ENCODE data around the gene CACNA1C.

GRCh38 chr12:2582631-2583030, 529.8 kb downstream of the CACNA1C start:
- TF ChIP-seq, protein P1, sequence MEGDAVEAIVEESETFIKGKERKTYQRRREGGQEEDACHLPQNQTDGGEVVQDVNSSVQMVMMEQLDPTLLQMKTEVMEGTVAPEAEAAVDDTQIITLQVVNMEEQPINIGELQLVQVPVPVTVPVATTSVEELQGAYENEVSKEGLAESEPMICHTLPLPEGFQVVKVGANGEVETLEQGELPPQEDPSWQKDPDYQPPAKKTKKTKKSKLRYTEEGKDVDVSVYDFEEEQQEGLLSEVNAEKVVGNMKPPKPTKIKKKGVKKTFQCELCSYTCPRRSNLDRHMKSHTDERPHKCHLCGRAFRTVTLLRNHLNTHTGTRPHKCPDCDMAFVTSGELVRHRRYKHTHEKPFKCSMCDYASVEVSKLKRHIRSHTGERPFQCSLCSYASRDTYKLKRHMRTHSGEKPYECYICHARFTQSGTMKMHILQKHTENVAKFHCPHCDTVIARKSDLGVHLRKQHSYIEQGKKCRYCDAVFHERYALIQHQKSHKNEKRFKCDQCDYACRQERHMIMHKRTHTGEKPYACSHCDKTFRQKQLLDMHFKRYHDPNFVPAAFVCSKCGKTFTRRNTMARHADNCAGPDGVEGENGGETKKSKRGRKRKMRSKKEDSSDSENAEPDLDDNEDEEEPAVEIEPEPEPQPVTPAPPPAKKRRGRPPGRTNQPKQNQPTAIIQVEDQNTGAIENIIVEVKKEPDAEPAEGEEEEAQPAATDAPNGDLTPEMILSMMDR (conservative IDR thresholded peaks at IDR 0.05; ENCODE audit: low read depth, low read length) = no peak
- TF ChIP-seq RFX5 (IDR thresholded peaks at IDR 0.05; ENCODE audit: low read depth, low read length) (no peak), POLR2A (IDR thresholded peaks at IDR 0.05; ENCODE audit: low read depth, low read length) (no peak), RAD21 (IDR thresholded peaks at IDR 0.05; ENCODE audit: low read length) (no peak), MAZ (IDR thresholded peaks at IDR 0.05; ENCODE audit: borderline replicate concordance, low read depth, low read length) (no peak), CEBPB (IDR thresholded peaks at IDR 0.05; ENCODE audit: low read depth, low read length) (no peak), SMC3 (IDR thresholded peaks at IDR 0.05; ENCODE audit: low read depth, low read length) (no peak), USF2 (IDR thresholded peaks at IDR 0.05; ENCODE audit: low read depth, low read length) (no peak), RCOR1 (IDR thresholded peaks at IDR 0.05; ENCODE audit: insufficient replicate concordance, low read length) (no peak), BHLHE40 (IDR thresholded peaks at IDR 0.05; ENCODE audit: low read depth, low read length) (no peak), MAFK (IDR thresholded peaks at IDR 0.05; ENCODE audit: low read depth, low read length) (no peak), MXI1 (IDR thresholded peaks at IDR 0.05; ENCODE audit: borderline replicate concordance, low read depth, low read length) (no peak)

Measured in IMR-90 (cell line).